H7 (cell line): ENCODE results near the gene STAM. TPM values are rescaled to one million over a fixed set of nuclear protein-coding genes. Genes with fewer than 3 reads are reported as not detected.

Source experiments
- total RNA-seq: library from RNA; depleted of rRNA; stranded (reverse); fragments of >200 nt; shearing (Covaris generic); gene quantifications from 2 replicates; pipeline ENCODE4 v1.2.3, GENCODE V29; 2014; rRNA removed

The STAM gene
- total RNA-seq, 1 experiment from 2014 or later, result 21.6 TPM

Other genes starting within 250 kb of the STAM start
- 1.8 and 2.9 TPM in 2 replicates for gene ST8SIA6, start 189.6 kb upstream of the STAM start, total RNA-seq
- 12.2 and 22.4 TPM in 2 replicates for gene HACD1, start 26.8 kb upstream of the STAM start, total RNA-seq
- 0.03 and 0.15 TPM in 2 replicates for gene TMEM236, start 108.0 kb downstream of the STAM start, total RNA-seq
- 0.07 and 0.17 TPM in 2 replicates for gene MRC1, start 165.2 kb downstream of the STAM start, total RNA-seq